ENCODE data around the gene LYRM1. TPM values are rescaled to one million over a fixed set of nuclear protein-coding genes. Genes with fewer than 3 reads are reported as not detected.

The LYRM1 gene
- total RNA-seq, 1 donor from 2014 or later, result 45.4 TPM

DNA sequence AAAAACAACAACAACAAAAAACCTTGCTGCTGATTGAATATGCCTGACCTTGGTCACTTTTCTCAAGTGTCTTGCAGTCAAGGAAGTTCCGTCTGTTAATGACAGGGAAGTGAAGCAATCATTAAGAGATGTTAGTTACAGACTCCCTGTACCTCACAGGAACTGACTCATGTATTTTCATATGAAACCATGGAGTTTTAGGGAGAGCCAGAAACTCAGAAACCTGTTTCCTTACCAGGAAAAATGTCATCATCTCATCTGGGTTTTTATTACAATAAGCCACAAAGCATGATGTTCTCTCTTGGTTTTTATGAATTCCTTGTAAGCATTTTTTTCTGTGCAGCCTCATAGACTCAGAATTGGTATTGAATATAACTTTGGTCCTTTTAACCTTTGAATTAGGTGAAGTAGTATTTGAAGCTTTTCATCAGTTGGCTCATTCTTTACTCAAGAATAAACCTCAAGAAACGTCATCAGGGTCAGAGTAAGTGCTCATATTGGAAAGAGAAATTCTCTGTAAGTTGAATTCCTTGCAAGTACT is 10.3 kb downstream of the LYRM1 start:
- TF ChIP-seq, protein P1, sequence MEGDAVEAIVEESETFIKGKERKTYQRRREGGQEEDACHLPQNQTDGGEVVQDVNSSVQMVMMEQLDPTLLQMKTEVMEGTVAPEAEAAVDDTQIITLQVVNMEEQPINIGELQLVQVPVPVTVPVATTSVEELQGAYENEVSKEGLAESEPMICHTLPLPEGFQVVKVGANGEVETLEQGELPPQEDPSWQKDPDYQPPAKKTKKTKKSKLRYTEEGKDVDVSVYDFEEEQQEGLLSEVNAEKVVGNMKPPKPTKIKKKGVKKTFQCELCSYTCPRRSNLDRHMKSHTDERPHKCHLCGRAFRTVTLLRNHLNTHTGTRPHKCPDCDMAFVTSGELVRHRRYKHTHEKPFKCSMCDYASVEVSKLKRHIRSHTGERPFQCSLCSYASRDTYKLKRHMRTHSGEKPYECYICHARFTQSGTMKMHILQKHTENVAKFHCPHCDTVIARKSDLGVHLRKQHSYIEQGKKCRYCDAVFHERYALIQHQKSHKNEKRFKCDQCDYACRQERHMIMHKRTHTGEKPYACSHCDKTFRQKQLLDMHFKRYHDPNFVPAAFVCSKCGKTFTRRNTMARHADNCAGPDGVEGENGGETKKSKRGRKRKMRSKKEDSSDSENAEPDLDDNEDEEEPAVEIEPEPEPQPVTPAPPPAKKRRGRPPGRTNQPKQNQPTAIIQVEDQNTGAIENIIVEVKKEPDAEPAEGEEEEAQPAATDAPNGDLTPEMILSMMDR (IDR thresholded peaks at IDR 0.05; ENCODE audit: borderline replicate concordance), result no peak
- Histone ChIP-seq H3K9me3 (replicated peaks) (no peaks in the 10 kb centered on the region), H3K36me3 (peaks cover 2% of the 10 kb centered on the region), H3K4me3 (no peak overlapping the region), H3K4me1 (peaks cover 65% of the 10 kb centered on the region), H3K27me3 (ENCODE audit: low read depth) (no peaks in the 10 kb centered on the region), H3K27ac (replicated peaks) (peak overlapping the region; percentile 70)
- intact Hi-C loops (cut with micrococcal nuclease), result no loop called here
- no peak for DNase-seq

DNA sequence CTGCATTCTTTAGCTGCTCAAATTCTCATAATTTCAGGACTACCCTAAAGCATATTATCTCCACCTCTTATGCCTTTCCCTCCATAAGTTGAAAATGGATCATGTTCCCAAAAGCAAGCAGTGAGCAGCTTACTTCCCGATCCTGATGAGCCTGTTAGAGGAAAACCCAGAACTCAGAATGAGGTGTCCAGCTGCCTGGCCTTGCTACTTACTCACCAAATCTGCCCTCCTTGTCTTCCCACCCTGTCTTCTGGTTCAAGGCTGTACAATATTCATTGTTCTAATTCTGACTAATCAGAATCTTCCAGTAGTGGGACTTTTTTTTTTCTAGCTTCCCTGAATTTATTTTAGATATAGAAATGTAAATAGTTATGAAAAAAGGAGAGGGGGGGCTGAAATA is 10.8 kb downstream of the LYRM1 start:
- Histone ChIP-seq H3K4me3 (no peak overlapping the region), H3K36me3 (peaks cover 7% of the 10 kb centered on the region), H3K9me3 (replicated peaks) (no peaks in the 10 kb centered on the region), H3K4me1 (peaks cover 65% of the 10 kb centered on the region), H3K27ac (replicated peaks) (peak overlapping the region; percentile 70), H3K27me3 (ENCODE audit: low read depth) (no peaks in the 10 kb centered on the region)
- no peak for DNase-seq
- intact Hi-C loops (cut with micrococcal nuclease), result no loop called here
- TF ChIP-seq, protein P1 (IDR thresholded peaks at IDR 0.05; ENCODE audit: borderline replicate concordance), result no peak

DNA sequence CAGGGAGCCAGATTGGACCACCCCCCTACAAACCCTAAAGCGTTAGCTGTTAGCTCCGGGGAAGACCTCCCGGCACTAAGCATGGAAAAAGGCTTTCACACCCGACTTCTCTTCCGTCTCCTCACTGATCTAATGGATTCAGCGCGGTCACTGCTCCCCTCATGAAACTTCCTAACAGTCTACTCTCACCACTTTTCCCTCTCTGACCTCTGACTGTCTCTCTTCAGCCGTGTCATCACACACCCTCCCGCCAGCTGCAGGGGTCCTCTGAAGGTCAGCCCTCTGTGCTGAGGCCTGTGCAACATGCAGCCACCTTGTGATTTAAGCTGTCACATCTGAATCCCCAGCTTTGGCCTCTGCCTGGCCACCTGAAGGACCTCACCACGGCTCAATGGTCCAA is 15.7 kb downstream of the LYRM1 start:
- TF ChIP-seq, protein P1 (IDR thresholded peaks at IDR 0.05; ENCODE audit: borderline replicate concordance), result no peak
- Histone ChIP-seq H3K36me3 (peaks cover 14% of the 10 kb centered on the region), H3K27me3 (ENCODE audit: low read depth) (no peaks in the 10 kb centered on the region), H3K27ac (replicated peaks) (peak overlapping the region; percentile 2), H3K4me1 (peaks cover 55% of the 10 kb centered on the region), H3K4me3 (no peak overlapping the region), H3K9me3 (replicated peaks) (no peaks in the 10 kb centered on the region)
- no peak for DNase-seq
- intact Hi-C loops (cut with micrococcal nuclease), result no loop called here

DNA sequence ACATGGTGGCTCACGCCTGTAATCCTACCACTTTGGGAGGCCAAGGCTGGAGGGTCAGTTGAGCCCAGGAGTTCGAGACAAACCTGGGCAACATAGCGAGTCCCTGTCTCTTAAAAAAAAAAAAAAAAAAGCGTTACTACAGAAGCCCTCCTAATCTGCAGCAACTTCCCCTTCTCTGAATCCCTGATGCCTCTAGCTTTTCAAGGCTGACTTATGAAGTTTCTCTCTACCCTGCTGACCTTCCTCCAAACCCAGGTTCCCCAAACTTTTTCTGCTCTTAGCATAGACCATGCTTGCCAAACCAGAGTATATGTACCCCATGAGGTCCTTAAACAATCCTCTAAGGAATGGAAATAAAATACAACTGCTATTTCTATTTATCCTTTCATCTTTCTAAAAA is 16.4 kb downstream of the LYRM1 start:
- Histone ChIP-seq H3K36me3 (peaks cover 14% of the 10 kb centered on the region), H3K4me1 (peaks cover 48% of the 10 kb centered on the region), H3K27me3 (ENCODE audit: low read depth) (no peaks in the 10 kb centered on the region), H3K27ac (replicated peaks) (no peak overlapping the region), H3K4me3 (no peak overlapping the region), H3K9me3 (replicated peaks) (no peaks in the 10 kb centered on the region)
- intact Hi-C loops (cut with micrococcal nuclease), result no loop called here
- DNase-seq, result no peak
- TF ChIP-seq, protein P1 (IDR thresholded peaks at IDR 0.05; ENCODE audit: borderline replicate concordance), result no peak

DNA sequence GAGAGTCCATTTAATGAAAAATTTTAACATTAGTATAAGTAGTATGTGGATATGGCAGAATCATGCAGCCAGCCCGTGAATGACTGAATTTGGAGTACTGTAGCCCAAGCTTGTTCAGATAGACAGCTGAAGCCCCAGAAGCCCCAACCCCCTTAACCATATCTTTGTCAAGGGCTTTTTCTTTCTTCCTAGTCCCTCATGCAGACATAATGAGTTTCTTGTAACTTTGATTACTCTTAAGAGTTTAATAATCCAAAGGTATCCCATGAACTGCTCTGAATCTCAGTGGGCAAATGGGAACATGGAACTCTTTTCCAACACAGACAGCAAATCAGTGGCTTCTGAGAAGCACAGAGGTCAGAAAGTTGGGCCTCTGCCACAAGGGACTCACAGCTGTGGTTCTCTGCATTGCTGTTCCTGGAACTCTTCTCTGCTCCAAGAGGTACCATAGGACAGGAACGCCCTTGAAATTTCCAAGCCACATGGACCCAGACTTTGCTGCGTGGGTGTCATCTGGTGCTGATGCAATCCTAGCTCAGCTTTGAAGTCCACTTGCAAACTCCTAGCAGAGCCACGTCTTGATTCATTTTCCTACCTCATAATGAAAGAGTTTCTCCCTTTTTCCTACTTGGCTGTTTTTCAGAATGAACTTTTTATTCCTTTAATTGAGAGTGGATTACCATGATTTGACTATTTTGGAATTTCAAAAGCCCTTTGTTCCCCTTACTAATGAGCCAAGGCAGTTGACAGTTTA is 18.1 kb downstream of the LYRM1 start:
- H3K36me3 ChIP-seq, result peaks cover 14% of the 10 kb centered on the region
- H3K4me3 ChIP-seq, result no peak overlapping the region
- H3K27me3 ChIP-seq (ENCODE audit: low read depth), result no peaks in the 10 kb centered on the region
- no peaks in the 10 kb centered on the region for H3K9me3 ChIP-seq (replicated peaks)
- H3K4me1 ChIP-seq, result peaks cover 40% of the 10 kb centered on the region
- peak; percentile 74 for DNase-seq
- H3K27ac ChIP-seq (replicated peaks), result peak overlapping the region; percentile 65
- TF ChIP-seq, protein P1 (IDR thresholded peaks at IDR 0.05; ENCODE audit: borderline replicate concordance), result no peak
- intact Hi-C loops (cut with micrococcal nuclease), result no loop called here

Measured in left ventricle myocardium inferior (tissue), 1 donor.